Thoracic aorta (tissue), 2 donors: ENCODE results near the gene NFIC. TPM values are rescaled to one million over a fixed set of nuclear protein-coding genes. Genes with fewer than 3 reads are reported as not detected.
"Not testable (repeated sequence)": the region's sequence is repeated elsewhere in the genome, so short reads cannot be mapped to it uniquely, and the experiment has no call there.

Experiments
- ATAC-seq: fragments of 150-250 bp; one replicate; pipeline ENCODE4 v1.8.0; 2017; ENCODE audit warnings: low read depth; ENCODE audit not compliant: insufficient number of reproducible peaks, low FRiP score
- DNase-seq: peaks from one replicate; pipeline ENCODE4 v3.0.0-alpha.2; 2020; ENCODE audit warnings: low spot score
- H3K27ac ChIP-seq, 2 donors: fragments of 200-600 bp; sonication (generic); 1 replicate in 1 of 2; 2 replicates in 1 of 2; pipeline ENCODE4 v1.5.1; 2016; ENCODE audit warnings: mild to moderate bottlenecking in 2 of 2, moderate library complexity in 2 of 2
- H3K27me3 ChIP-seq: fragments of 200-600 bp; sonication (generic); replicated peaks from 2 replicates; pipeline ENCODE4 v1.6.0; 2016; ENCODE audit warnings: mild to moderate bottlenecking; ENCODE audit not compliant: insufficient read depth
- H3K36me3 ChIP-seq: fragments of 200-600 bp; sonication (generic); one replicate; pipeline ENCODE4 v1.5.1; 2016
- H3K4me1 ChIP-seq, 2 donors: fragments of 200-600 bp; sonication (generic); 1 replicate in 1 of 2; 2 replicates in 1 of 2; pipeline versions ENCODE4 v1.5.1 to v1.6.0; 2016; ENCODE audit warnings: low read depth in 2 of 2, mild to moderate bottlenecking in 1 of 2; ENCODE audit not compliant: control insufficient read depth in 1 of 2
- H3K4me3 ChIP-seq: fragments of 200-600 bp; sonication (generic); 2 replicates; pipeline ENCODE4 v1.5.1; 2016; ENCODE audit warnings: mild to moderate bottlenecking
- H3K9me3 ChIP-seq: fragments of 200-600 bp; sonication (generic); 2 replicates; pipeline ENCODE4 v1.5.1; 2016
- CTCF ChIP-seq: fragments of 200-600 bp; sonication (generic); IDR thresholded peaks from one replicate; pipeline ENCODE4 v1.5.1; 2019; ENCODE audit warnings: antibody characterized with exemption
- total RNA-seq, 2 donors: library from RNA; depleted of rRNA; stranded (reverse); fragments of >200 nt; gene quantifications; one replicate each; pipeline versions ENCODE4 v1.1.0 to v1.2.3, GENCODE V29; 2016

The NFIC gene
- total RNA-seq, 2 donors from 2014 or later, result 178 to 203 TPM

GRCh38 chr19:3441986-3442329, 75.6 kb downstream of the NFIC start:
- no peaks in the 10 kb centered on the region for H3K27me3 ChIP-seq
- no peak for TF ChIP-seq CTCF
- no peaks in the 10 kb centered on the region for H3K9me3 ChIP-seq
- peaks cover 6 to 43% of the 10 kb centered on the region in 2 donors for H3K4me1 ChIP-seq
- no peak overlapping the region for H3K4me3 ChIP-seq
- DNase-seq, result no peak
- H3K36me3 ChIP-seq, result peaks cover 54% of the 10 kb centered on the region
- H3K27ac ChIP-seq, result peak overlapping the region; percentile 44 to 54
- no peak for ATAC-seq

DNA sequence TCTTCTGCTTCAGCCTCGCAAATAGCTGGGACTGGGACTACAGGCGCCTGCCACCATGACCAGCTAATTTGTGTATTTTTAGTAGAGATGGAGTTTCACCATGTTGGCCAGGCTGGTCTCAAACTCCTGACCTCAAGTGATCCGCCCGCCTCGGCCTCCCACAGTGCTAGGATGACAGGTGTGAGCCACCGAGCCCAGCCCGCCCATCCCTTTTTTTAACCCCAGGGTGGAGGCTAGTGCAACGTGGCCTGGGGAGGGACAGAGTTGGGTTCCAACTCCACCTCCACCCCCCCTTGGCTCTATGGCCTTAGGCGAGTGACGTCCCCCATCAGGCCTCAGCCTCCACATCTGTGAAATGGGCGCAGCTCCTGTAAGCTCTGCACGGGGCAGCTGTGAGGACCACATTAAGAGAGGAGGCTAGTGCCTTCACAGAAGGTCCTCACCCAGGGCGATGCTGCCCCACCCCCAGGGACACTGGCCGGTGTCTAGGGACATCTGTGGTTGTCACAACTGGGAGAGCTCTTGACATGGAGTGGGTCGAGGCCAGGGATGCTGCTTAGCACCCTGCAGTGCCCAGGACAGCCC, 76.2 kb downstream of the NFIC start:
- no peak for DNase-seq
- no peak for TF ChIP-seq CTCF
- Histone ChIP-seq H3K4me1 (peaks cover 6 to 43% of the 10 kb centered on the region in 2 donors), H3K9me3 (no peaks in the 10 kb centered on the region), H3K36me3 (peaks cover 55% of the 10 kb centered on the region), H3K4me3 (no peak overlapping the region), H3K27ac (peak overlapping the region in 1 of 2 donors; percentile 26), H3K27me3 (no peaks in the 10 kb centered on the region)
- ATAC-seq, result no peak

DNA sequence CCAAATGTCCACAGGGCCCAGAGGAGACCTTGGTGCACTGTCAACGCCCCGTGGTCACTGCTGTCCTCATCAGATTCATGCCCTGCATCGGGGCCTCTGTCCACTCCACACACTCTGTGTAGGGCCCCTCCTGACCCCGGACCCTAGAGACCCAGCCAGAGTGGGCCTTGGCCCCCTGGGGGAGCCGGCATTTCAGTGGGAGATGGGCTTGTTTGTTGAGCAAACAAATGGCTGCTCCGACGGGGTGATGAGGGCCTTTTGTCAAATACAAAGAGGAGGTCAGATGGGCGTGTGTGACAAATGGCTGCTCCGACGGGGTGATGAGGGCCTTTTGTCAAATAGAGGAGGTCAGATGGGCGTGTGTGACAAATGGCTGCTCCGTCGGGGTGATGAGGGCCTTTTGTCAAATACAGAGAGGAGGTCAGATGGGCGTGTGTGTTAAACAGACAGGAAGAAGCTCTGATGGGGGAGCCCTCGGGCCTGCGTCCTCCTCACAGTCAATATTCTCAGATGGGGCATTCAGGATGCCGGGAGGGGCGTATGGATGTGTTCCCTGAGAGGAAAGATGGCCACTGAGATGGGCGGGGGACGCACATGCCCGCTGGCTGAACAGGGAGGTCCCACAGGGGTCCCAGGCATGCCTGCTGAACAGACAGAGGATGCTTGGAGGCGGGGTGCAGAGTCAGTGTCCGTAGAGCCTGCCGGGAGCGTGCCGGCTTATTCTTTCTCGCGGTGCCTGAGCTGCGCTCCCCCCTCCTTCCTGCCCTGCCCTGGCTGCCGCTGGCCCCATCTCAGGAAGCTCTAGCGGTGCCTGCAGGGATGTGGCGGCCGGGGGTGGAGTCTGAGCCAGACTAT, 77.7 kb downstream of the NFIC start:
- DNase-seq (no peak), ATAC-seq (no peak)
- no peaks in the 10 kb centered on the region for H3K9me3 ChIP-seq
- no peak for TF ChIP-seq CTCF
- H3K36me3 ChIP-seq, result peaks cover 50% of the 10 kb centered on the region
- no peak overlapping the region for H3K4me3 ChIP-seq
- H3K4me1 ChIP-seq, result peaks cover 6 to 43% of the 10 kb centered on the region in 2 donors
- peak overlapping the region in 1 of 2 donors; percentile 47 for H3K27ac ChIP-seq
- no peaks in the 10 kb centered on the region for H3K27me3 ChIP-seq

DNA sequence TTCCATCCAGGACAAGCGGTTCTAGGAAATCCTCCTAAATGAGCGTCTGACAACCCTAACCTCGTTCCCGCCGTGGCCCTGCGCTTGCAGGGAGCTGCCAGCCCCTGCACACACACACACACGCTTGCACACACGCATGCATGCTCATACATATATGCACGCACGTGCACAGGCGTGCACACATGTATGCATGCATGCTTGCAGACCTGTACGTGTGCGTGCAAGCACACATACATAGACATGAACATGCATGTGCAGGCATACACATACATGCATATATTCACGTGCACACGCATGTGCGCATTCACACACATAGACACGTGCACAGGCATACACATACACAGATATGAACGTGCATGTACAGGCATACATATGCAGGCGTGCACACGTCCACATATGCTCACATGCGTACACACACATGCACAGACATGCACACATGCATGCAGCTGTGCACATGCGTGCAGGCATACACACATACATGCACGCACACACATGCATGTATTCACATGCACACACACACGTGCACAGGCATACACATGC, 78.4 kb downstream of the NFIC start:
- Histone ChIP-seq H3K36me3 (peaks cover 56% of the 10 kb centered on the region), H3K4me3 (no peak overlapping the region), H3K4me1 (peaks cover 6 to 43% of the 10 kb centered on the region in 2 donors), H3K27ac (no peak overlapping the region), H3K27me3 (no peaks in the 10 kb centered on the region), H3K9me3 (no peaks in the 10 kb centered on the region)
- ATAC-seq (no peak), DNase-seq (no peak)
- TF ChIP-seq CTCF, result no peak

GRCh38 chr19:3446657-3447056, 80.3 kb downstream of the NFIC start:
- not testable (repeated sequence) for H3K4me3 ChIP-seq, H3K27me3 ChIP-seq, ATAC-seq, H3K9me3 ChIP-seq, DNase-seq, H3K27ac ChIP-seq
- Histone ChIP-seq H3K36me3 (peaks cover 41% of the 10 kb centered on the region), H3K4me1 (peaks cover 10 to 47% of the 10 kb centered on the region in 2 donors)
